Progenitor cell of endocrine pancreas (in vitro differentiated cells): ENCODE results near the gene DLX1. TPM values are rescaled to one million over a fixed set of nuclear protein-coding genes. Genes with fewer than 3 reads are reported as not detected.

Experiments used
- DNase-seq: peaks from one replicate; pipeline ENCODE4 v3.0.0; 2021; ENCODE audit warnings: low spot score; ENCODE audit not compliant: unreplicated experiment
- H3K27ac Mint-ChIP-seq: 2 replicates; pipeline ENCODE4 v1.8.0; 2021; ENCODE audit warnings: mild to moderate bottlenecking, moderate library complexity, mixed read lengths
- H3K27me3 Mint-ChIP-seq: 2 replicates; pipeline ENCODE4 v1.8.0; 2021; ENCODE audit warnings: mixed read lengths
- H3K36me3 Mint-ChIP-seq: 2 replicates; pipeline ENCODE4 v1.8.0; 2022; ENCODE audit warnings: mixed read lengths; ENCODE audit not compliant: insufficient read depth
- H3K4me1 Mint-ChIP-seq: 2 replicates; pipeline ENCODE4 v1.8.0; 2021; ENCODE audit warnings: low read depth, mixed read lengths
- H3K4me3 Mint-ChIP-seq: 2 replicates; pipeline ENCODE4 v1.8.0; 2021; ENCODE audit warnings: low read depth, mild to moderate bottlenecking, moderate library complexity, mixed read lengths
- H3K9me3 Mint-ChIP-seq: 2 replicates; pipeline ENCODE4 v1.8.0; 2021; ENCODE audit warnings: low read depth, mixed read lengths
- total RNA-seq: library from RNA; stranded (reverse); gene quantifications from 2 replicates; pipeline ENCODE4 v1.2.1, GENCODE V29; 2021
- TF ChIP-seq, protein P1 (sequence below): fragments of 200-600 bp; sonication (generic); IDR thresholded peaks from one replicate; pipeline ENCODE4 v1.5.0; 2021; ENCODE audit warnings: antibody characterized with exemption, mild to moderate bottlenecking; ENCODE audit not compliant: unreplicated experiment

DLX1 gene
- total RNA-seq, 1 donor from 2014 or later = 1.7 TPM

DNA sequence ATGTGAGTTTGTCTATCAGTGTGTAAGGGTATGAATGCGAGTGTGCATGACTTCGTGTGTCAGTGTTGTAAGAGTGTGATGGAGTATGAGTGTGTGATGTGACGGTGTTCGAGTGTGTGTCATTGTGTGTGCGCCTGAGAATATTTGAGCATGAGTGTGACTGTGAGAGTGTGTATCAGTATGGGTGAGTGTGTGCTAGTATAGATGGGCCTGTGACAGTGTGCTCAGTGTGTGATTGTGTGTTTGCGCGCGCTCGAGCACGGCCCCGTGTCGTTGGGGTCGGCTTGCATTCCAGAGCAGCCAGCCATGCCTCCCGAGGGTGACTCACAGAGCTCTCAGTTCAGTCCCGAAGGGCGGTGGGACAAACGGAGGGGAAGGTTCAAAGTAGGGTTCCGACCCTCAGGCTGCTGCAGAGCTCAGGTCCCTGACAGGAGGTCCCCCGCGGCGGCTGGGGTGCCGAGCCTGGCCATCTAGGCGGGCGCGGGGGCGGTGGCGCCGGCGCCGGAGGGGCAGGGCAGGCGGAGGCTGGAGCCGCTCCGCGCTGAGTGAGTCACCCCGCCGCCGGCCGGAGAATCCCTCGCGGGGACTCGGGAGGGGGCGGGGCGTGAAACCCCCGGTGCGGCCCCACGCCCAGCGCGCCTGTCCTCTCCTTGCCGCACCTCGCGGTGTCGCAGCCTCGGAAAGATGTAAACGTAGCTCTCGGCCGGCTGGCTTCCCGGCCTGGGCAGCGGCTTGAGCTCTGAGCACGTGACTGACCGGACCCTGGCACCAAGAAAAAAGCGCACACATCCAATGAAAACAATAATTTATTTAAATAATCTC is 13.6 kb downstream of the DLX1 start:
- no peaks in the 10 kb centered on the region for H3K9me3 Mint-ChIP-seq
- peaks cover 82% of the 10 kb centered on the region for H3K27me3 Mint-ChIP-seq
- no peak for DNase-seq
- TF ChIP-seq, protein P1, sequence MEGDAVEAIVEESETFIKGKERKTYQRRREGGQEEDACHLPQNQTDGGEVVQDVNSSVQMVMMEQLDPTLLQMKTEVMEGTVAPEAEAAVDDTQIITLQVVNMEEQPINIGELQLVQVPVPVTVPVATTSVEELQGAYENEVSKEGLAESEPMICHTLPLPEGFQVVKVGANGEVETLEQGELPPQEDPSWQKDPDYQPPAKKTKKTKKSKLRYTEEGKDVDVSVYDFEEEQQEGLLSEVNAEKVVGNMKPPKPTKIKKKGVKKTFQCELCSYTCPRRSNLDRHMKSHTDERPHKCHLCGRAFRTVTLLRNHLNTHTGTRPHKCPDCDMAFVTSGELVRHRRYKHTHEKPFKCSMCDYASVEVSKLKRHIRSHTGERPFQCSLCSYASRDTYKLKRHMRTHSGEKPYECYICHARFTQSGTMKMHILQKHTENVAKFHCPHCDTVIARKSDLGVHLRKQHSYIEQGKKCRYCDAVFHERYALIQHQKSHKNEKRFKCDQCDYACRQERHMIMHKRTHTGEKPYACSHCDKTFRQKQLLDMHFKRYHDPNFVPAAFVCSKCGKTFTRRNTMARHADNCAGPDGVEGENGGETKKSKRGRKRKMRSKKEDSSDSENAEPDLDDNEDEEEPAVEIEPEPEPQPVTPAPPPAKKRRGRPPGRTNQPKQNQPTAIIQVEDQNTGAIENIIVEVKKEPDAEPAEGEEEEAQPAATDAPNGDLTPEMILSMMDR = no peak
- peak overlapping the region; percentile 30 for H3K27ac Mint-ChIP-seq
- no peaks in the 10 kb centered on the region for H3K36me3 Mint-ChIP-seq
- peaks cover 21% of the 10 kb centered on the region for H3K4me1 Mint-ChIP-seq
- H3K4me3 Mint-ChIP-seq = peak overlapping the region; percentile 52

DNA sequence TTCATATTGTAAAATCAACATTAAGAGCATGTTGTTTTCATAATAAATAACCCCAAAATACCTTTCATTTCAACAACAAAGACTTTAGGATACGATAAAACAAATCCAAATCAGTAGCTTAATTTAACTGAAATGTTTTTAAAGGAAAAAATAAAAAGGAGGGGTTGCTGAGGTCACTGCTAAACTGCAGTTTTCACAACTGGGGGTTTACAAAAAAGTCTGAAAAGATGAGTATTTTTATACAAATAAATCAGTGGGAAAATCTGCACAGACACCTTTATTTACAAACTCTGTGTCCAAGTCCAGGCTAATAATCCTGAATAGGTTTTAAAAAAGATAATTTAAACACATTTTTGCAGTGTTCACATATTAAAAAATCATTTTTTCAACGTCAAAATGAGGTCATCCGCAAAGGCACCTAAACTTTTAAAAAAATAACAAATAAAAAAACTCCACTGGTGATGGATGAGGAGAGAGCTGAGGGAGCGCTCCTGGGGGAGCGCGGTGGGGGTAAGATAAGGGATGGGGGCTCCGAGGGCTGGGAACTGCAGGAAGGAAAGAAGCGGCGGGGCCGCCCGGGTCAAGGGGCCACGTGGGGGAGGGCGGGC is 14.3 kb downstream of the DLX1 start:
- peaks cover 21% of the 10 kb centered on the region for H3K4me1 Mint-ChIP-seq
- TF ChIP-seq, protein P1 = no peak
- peaks cover 83% of the 10 kb centered on the region for H3K27me3 Mint-ChIP-seq
- no peaks in the 10 kb centered on the region for H3K36me3 Mint-ChIP-seq
- peak overlapping the region; percentile 38 for H3K4me3 Mint-ChIP-seq
- no peaks in the 10 kb centered on the region for H3K9me3 Mint-ChIP-seq
- no peak overlapping the region for H3K27ac Mint-ChIP-seq
- DNase-seq = no peak

DNA sequence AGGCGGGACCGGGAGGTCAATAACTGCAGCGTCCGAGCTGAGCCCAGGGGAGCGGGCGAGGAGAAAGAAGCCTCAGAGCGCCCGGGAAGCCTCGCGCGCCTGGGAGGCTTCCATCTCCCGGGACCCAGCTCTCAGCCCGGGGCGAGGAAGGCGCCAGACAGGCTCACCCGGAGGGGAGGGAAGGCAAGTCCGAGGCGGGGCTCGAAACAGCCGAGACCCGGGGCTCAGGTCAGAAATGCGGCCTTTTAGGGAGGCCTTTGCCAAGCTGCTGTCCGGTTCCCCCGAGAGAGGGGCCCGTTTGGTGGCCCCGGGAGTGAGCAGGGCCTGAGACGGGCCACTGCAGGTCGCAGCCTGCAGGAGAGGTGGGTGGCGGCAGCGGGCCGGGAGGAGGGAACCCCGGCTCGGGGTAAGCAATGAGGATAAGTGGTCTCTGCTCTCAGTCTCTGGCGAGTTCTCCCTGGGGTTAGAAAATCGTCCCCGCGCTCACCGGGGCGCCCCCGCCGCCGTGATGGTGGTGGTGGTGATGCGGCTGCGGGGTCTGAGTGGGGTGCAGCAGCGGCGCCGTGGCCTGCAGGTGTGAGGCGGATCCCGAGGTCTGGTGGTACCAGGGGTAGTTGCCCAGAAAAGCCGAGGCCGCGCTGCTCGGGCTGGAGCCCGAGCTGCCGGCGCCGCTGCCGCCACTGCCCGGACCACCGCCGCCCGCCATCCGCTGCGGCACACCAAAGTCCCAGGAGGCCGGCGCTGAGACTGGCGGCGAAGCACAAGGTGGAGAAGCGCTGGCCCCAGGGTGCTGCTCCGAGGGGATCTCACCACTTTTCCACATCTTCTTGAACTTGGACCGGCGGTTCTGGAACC is 15.0 kb downstream of the DLX1 start:
- Mint-ChIP-seq H3K27me3 (peaks cover 85% of the 10 kb centered on the region), H3K27ac (no peak overlapping the region), H3K36me3 (no peaks in the 10 kb centered on the region), H3K4me1 (peaks cover 19% of the 10 kb centered on the region), H3K9me3 (no peaks in the 10 kb centered on the region), H3K4me3 (peak overlapping the region; percentile 57)
- DNase-seq = no peak
- TF ChIP-seq, protein P1 = no peak

DNA sequence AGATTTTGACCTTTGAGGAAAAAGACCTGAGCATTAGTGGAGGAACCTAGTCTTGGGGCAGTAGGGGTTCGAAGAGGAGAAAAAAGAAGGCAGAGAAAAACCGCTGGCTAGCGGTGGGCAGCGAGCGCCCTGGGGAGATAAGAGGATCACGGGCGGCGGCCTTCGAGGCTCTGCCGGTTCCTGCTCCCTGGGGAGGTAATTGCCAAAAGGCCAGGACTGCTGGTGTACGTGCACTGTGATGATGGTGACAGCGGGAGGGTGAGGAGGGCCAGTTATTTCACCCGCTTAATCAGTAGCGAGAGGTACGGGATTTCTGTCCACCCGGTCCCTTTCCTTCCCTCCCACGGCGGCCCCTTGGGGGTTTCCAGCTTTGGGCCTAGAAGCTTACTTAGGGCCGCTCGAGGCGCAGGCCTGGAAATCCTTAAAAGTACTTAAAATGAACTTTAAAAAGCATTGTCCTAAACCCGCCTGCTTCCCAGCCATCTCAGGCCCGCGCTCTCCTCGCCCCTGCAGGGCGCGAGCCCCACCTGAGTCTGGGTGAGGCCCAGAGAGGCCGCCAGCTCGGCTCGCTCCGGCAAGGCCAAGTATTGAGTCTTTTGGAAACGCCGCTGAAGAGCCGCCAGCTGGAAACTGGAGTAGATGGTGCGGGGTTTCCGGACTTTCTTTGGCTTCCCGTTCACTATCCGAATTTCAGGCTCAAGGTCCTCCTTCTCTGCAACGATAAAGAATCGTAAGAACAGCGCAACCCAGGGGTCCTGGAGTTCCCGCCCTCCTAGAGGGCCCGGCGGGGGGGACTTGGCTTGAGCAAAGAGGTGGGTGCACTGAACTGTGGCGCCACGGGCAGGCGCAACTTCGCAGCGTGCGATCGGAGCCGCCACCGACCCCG is 15.9 kb downstream of the DLX1 start:
- Mint-ChIP-seq H3K4me1 (peaks cover 20% of the 10 kb centered on the region), H3K27me3 (peaks cover 85% of the 10 kb centered on the region), H3K9me3 (no peaks in the 10 kb centered on the region), H3K27ac (peak overlapping the region; percentile 45), H3K36me3 (no peaks in the 10 kb centered on the region), H3K4me3 (peak overlapping the region; percentile 59)
- no peak for DNase-seq
- TF ChIP-seq, protein P1 = no peak
